Activated CD4-positive, alpha-beta T cell treated with anti-CD3 and anti-CD28 coated beads for 36 hours (primary cell): ENCODE results near the gene CLPTM1. TPM values are rescaled to one million over a fixed set of nuclear protein-coding genes. Genes with fewer than 3 reads are reported as not detected.
A peak's percentile ranks its signal among the peaks of the same experiment; 100 is the strongest.
"Not testable (repeated sequence)": the region's sequence is repeated elsewhere in the genome, so short reads cannot be mapped to it uniquely, and the experiment has no call there.

ENCODE experiments used
- ATAC-seq: fragments of 200-7000 bp; cut with Tn5 transposase; one replicate; pipeline ENCODE4 v1.10.0; 2021; ENCODE audit warnings: mild to moderate bottlenecking, moderate library complexity
- CTCF ChIA-PET: fragments of 350-600 bp; sonication (Branson Sonifier 250); formaldehyde crosslinking; loops from one replicate; lab custom pipeline; 2021; ENCODE audit warnings: antibody characterized with exemption; lab: Charles Lee
- POLR2A ChIA-PET: fragments of 350-600 bp; sonication (Branson Sonifier 250); formaldehyde crosslinking; loops from one replicate; lab custom pipeline; 2021; ENCODE audit warnings: antibody characterized with exemption, inconsistent platforms; lab: Charles Lee
- DNase-seq: peaks from one replicate; pipeline ENCODE4 v3.0.0-alpha.2; 2020
- H3K27ac Mint-ChIP-seq: one replicate; pipeline ENCODE4 v1.8.0; 2021; ENCODE audit warnings: mixed read lengths
- H3K27me3 Mint-ChIP-seq: one replicate; pipeline ENCODE4 v1.8.0; 2021; ENCODE audit warnings: mixed read lengths
- H3K36me3 Mint-ChIP-seq: one replicate; pipeline ENCODE4 v1.8.0; 2021; ENCODE audit warnings: low read depth, mixed read lengths
- H3K4me1 Mint-ChIP-seq: one replicate; pipeline ENCODE4 v1.8.0; 2021; ENCODE audit warnings: mixed read lengths
- H3K4me3 Mint-ChIP-seq: one replicate; pipeline ENCODE4 v1.8.0; 2021; ENCODE audit warnings: mild to moderate bottlenecking, moderate library complexity, mixed read lengths
- H3K9me3 Mint-ChIP-seq: one replicate; pipeline ENCODE4 v1.8.0; 2021; ENCODE audit warnings: low read depth, mixed read lengths
- intact Hi-C, 2 experiments: fragments of 100-400 bp; cut with DNase I in 1 of 2; cut with micrococcal nuclease in 1 of 2; formaldehyde crosslinking; loops; one replicate each; pipeline versions ENCODE4 v1.14.2 to v1.15.1; 2022 to 2024; cut with DNase I, micrococcal nuclease
- total RNA-seq, 2 experiments: library from RNA; stranded (reverse); gene quantifications; one replicate each; pipeline ENCODE4 v1.2.3, GENCODE V29; 2021

CLPTM1 gene
- total RNA-seq, 2 experiments from 2014 or later = 41.6 to 44.1 TPM

- Mint-ChIP-seq H3K27me3 (no peaks in the 10 kb centered on the region), H3K4me3 (no peak overlapping the region), H3K9me3 (no peaks in the 10 kb centered on the region), H3K4me1 (peaks cover 38% of the 10 kb centered on the region), H3K27ac (peak overlapping the region; percentile 63), H3K36me3 (peaks cover 9% of the 10 kb centered on the region)
- POLR2A ChIA-PET = no interaction called here
- DNase-seq = no peak
- ATAC-seq = no peak
- intact Hi-C loops = loop anchor here in 1 of 2 experiments (5.0 kb wide), 1 partner anchor 928 kb away; the partner anchor contains the start of gene IRF2BP1
- CTCF ChIA-PET = interaction anchor here (0.5 to 1.4 kb wide), 3 partner anchors 7 to 378 kb away, joined by 4 to 5 read pairs (median 4); no protein-coding TSS in a partner anchor
These were observed 4.5 kb downstream of the CLPTM1 start for GRCh38 chr19:44959691-44960090.

DNA sequence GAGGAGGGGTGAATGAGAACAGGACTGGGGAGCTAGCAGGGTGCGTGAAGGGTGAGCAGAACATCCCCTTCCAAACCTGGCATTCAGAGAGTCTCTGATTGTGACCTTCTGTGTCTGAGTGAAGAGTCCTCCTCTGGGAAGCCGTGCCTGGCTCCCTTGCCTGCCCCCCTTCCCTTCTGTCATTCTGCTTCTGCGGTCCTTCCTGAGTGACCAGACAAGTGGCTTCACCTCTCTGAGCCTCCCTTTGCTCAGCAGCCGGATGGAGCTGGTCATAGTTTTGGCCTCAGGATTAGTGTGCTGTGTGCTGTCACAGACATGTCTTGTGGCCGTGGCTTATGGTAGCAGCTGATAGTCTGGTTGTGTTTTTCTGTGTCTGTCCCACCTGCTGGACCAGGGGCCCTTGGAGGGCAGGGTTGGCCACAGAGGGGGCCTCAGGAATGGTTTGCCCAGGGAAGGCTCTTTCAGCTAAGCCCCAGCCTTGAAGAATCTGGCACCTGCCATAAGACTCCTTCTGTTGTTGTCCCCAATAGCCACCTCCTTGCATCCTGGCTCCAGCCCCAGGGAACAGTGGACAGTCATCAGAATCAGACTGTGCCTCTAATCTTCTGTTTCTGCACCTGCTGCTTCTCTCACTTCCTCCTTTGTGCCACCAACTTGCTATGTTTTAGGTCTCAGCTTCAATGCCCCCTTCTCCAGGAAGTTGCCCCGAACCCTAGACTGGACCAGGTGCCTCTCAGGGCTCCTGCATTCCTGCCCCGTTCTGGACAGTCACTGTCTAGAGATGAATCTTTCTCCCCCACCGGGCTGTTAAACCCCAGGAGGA, 5.9 kb downstream of the CLPTM1 start:
- Mint-ChIP-seq H3K4me1 (peaks cover 33% of the 10 kb centered on the region), H3K27me3 (no peaks in the 10 kb centered on the region), H3K4me3 (no peak overlapping the region), H3K27ac (no peak overlapping the region), H3K9me3 (no peaks in the 10 kb centered on the region), H3K36me3 (peaks cover 11% of the 10 kb centered on the region)
- intact Hi-C loops = no loop called here
- ChIA-PET CTCF (interaction anchor here (0.9 to 1.4 kb wide), 3 partner anchors 9 to 365 kb away, joined by 3 to 5 read pairs (median 4); no protein-coding TSS in a partner anchor), POLR2A (interaction anchor here (0.9 kb wide), 1 partner anchor 78 kb away, joined by 3 read pairs; no protein-coding TSS in a partner anchor)
- no peak for DNase-seq
- no peak for ATAC-seq

GRCh38 chr19:44961821-44962220, 6.6 kb downstream of the CLPTM1 start:
- H3K27me3 Mint-ChIP-seq = no peaks in the 10 kb centered on the region
- no peak for DNase-seq
- CTCF ChIA-PET = interaction anchor here (0.9 to 1.4 kb wide), 2 partner anchors 10 to 25 kb away, joined by 4 to 5 read pairs; no protein-coding TSS in a partner anchor

DNA sequence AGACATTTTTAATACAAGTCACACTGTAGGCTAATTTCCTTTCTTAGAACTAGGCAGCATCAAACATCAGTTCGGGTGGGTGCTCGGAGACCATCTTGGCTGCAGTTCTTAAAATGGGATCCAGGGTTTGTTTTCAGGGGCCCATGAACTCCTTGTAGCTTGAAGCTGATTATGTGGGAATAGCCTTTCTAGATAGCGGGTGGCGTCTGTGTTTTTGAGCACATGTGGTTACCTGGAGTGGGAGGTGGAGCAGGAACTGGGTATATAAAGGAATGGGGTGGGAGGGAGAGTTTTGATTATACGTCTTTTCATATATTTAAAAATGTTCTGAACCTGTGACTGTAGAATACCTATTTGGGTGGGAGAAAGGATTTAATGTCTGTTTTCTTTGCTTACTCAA, 12.9 kb downstream of the CLPTM1 start:
- POLR2A ChIA-PET = no interaction called here
- CTCF ChIA-PET = no interaction called here
- ATAC-seq (no peak), DNase-seq (no peak)
- Mint-ChIP-seq H3K4me1 (no peaks in the 10 kb centered on the region), H3K9me3 (no peaks in the 10 kb centered on the region), H3K27ac (no peak overlapping the region), H3K27me3 (no peaks in the 10 kb centered on the region), H3K4me3 (no peak overlapping the region), H3K36me3 (peaks cover 14% of the 10 kb centered on the region)
- intact Hi-C loops = no loop called here

More at GRCh38 chr19:44961821-44962220, 6.6 kb downstream of the CLPTM1 start:
- Mint-ChIP-seq H3K4me3 (no peak overlapping the region), H3K4me1 (peaks cover 26% of the 10 kb centered on the region), H3K27ac (no peak overlapping the region), H3K36me3 (peaks cover 11% of the 10 kb centered on the region), H3K9me3 (no peaks in the 10 kb centered on the region)
- POLR2A ChIA-PET = no interaction called here
- ATAC-seq = no peak
- intact Hi-C loops = no loop called here

GRCh38 chr19:44968670-44969069, 13.5 kb downstream of the CLPTM1 start:
- Mint-ChIP-seq H3K9me3 (no peaks in the 10 kb centered on the region), H3K36me3 (peaks cover 14% of the 10 kb centered on the region), H3K27ac (no peak overlapping the region), H3K4me3 (no peak overlapping the region), H3K27me3 (no peaks in the 10 kb centered on the region), H3K4me1 (no peaks in the 10 kb centered on the region)
- ATAC-seq (no peak), DNase-seq (no peak)
- CTCF ChIA-PET = no interaction called here
- intact Hi-C loops = no loop called here
- POLR2A ChIA-PET = no interaction called here

DNA sequence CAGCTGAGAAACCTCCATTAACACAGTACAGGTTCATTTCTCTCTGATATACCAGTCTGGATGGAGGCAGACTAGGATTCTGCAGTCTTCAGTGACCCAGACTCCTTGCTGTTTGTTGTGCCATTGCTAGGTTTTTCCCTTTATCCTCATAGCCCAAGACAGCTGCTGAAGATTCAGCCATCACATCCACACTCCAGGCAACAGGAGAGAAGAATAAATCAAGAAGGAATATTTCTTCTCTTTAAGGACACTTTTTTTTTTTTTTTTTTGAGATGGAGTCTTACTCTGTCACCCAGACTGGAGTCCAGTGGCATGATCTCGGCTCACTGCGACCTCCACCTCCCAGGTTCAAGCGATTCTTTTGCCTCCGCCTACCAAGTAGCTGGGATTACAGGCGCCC, 14.3 kb downstream of the CLPTM1 start:
- no peak overlapping the region for H3K27ac Mint-ChIP-seq
- no peak overlapping the region for H3K4me3 Mint-ChIP-seq
- H3K9me3 Mint-ChIP-seq = no peaks in the 10 kb centered on the region
- no peak for ATAC-seq
- H3K36me3 Mint-ChIP-seq = peaks cover 15% of the 10 kb centered on the region
- CTCF ChIA-PET = no interaction called here
- intact Hi-C loops = no loop called here
- POLR2A ChIA-PET = no interaction called here
- DNase-seq = no peak
- no peaks in the 10 kb centered on the region for H3K27me3 Mint-ChIP-seq
- no peaks in the 10 kb centered on the region for H3K4me1 Mint-ChIP-seq

DNA sequence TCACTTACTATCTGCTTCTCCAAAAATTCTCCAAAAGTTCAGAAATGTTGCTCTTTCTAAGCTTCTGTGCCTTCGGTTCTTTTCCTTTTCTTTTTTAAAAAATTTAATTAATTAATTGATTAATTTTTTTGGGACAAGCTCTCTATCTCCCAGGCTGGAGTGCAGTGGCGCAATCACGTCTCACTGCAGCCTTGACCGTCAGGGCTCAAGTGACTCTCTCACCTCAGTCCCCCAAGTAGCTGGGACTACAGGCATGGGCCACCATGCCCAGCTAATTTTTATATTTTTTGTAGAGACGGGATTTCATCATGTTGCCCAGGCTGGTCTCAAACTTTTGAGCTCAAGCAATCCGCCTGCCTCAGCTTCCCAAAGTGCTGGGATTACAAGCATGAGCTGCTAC, 16.3 kb downstream of the CLPTM1 start:
- CTCF ChIA-PET = interaction anchor here (1.0 to 2.0 kb wide), 3 partner anchors 15 to 18 kb away, joined by 3 to 4 read pairs (median 4); no protein-coding TSS in a partner anchor
- DNase-seq, H3K9me3 Mint-ChIP-seq, intact Hi-C loops, H3K27me3 Mint-ChIP-seq, POLR2A ChIA-PET, ATAC-seq, H3K4me3 Mint-ChIP-seq, H3K4me1 Mint-ChIP-seq, H3K27ac Mint-ChIP-seq: not testable (repeated sequence)
- H3K36me3 Mint-ChIP-seq = peaks cover 11% of the 10 kb centered on the region

GRCh38 chr19:44972802-44973201, 17.6 kb downstream of the CLPTM1 start:
- intact Hi-C loops = no loop called here
- Mint-ChIP-seq H3K36me3 (peaks cover 16% of the 10 kb centered on the region), H3K27ac (peak overlapping the region; percentile 13), H3K4me1 (no peaks in the 10 kb centered on the region), H3K9me3 (no peaks in the 10 kb centered on the region), H3K4me3 (no peak overlapping the region), H3K27me3 (no peaks in the 10 kb centered on the region)
- no peak for ATAC-seq
- CTCF ChIA-PET = interaction anchor here (2.0 kb wide), 1 partner anchor 17 kb away, joined by 4 read pairs; no protein-coding TSS in a partner anchor
- DNase-seq = no peak
- POLR2A ChIA-PET = no interaction called here

DNA sequence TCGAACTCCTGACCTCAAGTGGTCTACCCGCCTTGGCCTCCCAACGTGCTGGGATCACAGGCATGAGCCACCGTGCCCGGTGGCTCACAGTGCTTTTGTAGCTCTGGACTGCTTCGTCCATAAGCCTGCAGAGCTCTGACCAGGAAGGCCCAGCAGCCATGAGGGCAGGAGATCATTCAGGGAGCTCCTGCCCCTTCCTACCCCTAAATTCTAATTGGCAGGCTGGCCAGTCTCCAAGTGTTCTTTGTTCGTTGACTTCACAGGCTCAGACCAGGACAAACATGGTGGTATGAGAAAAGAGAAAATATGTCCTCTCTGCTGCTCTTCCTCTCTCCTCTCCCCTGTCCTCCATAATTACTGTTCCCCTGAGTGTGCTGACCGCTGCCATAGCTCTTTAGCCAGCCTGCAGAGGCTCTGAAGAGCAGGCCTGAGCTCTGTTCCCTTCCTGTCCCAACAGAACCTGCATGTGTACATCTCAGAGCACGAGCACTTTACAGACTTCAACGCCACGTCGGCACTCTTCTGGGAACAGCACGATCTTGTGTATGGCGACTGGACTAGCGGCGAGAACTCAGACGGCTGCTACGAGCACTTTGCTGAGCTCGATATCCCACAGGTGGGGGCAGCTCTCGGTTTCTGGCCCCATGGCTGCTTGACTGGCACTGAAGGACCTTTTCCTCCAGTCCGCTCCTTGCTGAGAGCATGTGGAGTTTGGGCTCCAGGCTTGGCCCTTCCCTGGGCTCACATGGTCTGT, 19.0 kb downstream of the CLPTM1 start:
- H3K36me3 Mint-ChIP-seq = peaks cover 18% of the 10 kb centered on the region
- no peaks in the 10 kb centered on the region for H3K4me1 Mint-ChIP-seq
- ChIA-PET POLR2A (interaction anchor here (1.0 kb wide), 1 partner anchor 10 kb away, joined by 4 read pairs; no protein-coding TSS in a partner anchor), CTCF (interaction anchor here (0.6 kb wide), 1 partner anchor 12 kb away, joined by 3 read pairs; no protein-coding TSS in a partner anchor)
- no peaks in the 10 kb centered on the region for H3K9me3 Mint-ChIP-seq
- H3K27ac Mint-ChIP-seq = no peak overlapping the region
- intact Hi-C loops = no loop called here
- ATAC-seq (no peak), DNase-seq (no peak)
- H3K27me3 Mint-ChIP-seq = no peaks in the 10 kb centered on the region
- no peak overlapping the region for H3K4me3 Mint-ChIP-seq

GRCh38 chr19:44974857-44975256, 19.7 kb downstream of the CLPTM1 start:
- no peak overlapping the region for H3K27ac Mint-ChIP-seq
- intact Hi-C loops = no loop called here
- peaks cover 19% of the 10 kb centered on the region for H3K36me3 Mint-ChIP-seq
- H3K4me3 Mint-ChIP-seq = no peak overlapping the region
- POLR2A ChIA-PET = interaction anchor here (0.6 kb wide), 1 partner anchor 118 kb away, joined by 9 read pairs; no protein-coding TSS in a partner anchor
- H3K4me1 Mint-ChIP-seq = no peaks in the 10 kb centered on the region
- CTCF ChIA-PET = no interaction called here
- ATAC-seq (peak; percentile 33), DNase-seq (no peak)
- H3K27me3 Mint-ChIP-seq = no peaks in the 10 kb centered on the region
- no peaks in the 10 kb centered on the region for H3K9me3 Mint-ChIP-seq

DNA sequence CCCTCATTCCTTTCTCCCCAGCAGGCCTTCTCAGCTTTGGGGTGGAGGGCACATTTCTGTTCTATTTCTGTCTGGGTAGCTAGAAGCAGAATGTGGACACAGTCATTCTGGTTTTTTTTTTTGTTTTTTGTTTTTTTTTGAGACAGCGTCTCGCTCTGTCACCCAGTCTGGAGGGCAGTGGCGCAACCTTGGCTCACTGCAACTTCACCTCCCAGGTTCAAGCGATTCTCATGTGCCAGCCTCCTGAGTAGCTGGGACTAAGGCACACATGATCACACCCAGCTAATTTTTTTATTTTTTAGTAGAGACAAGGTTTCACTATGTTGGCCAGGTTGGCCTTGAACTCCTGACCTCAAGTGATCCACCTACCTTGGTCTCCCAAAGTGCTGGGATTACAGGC, 20.3 kb downstream of the CLPTM1 start:
- POLR2A ChIA-PET = interaction anchor here (0.6 kb wide), 1 partner anchor 117 kb away, joined by 9 read pairs; no protein-coding TSS in a partner anchor
- DNase-seq = no peak
- H3K4me3 Mint-ChIP-seq = no peak overlapping the region
- intact Hi-C loops = no loop called here
- CTCF ChIA-PET = no interaction called here
- H3K36me3 Mint-ChIP-seq = peaks cover 21% of the 10 kb centered on the region
- H3K27me3 Mint-ChIP-seq = no peaks in the 10 kb centered on the region
- no peaks in the 10 kb centered on the region for H3K4me1 Mint-ChIP-seq
- no peaks in the 10 kb centered on the region for H3K9me3 Mint-ChIP-seq
- no peak overlapping the region for H3K27ac Mint-ChIP-seq
- no peak for ATAC-seq
